ENCODE data around the gene ZNF329.

Gene ZNF329

GRCh38 chr19:58095328-58095727 lies 55.3 kb downstream of the ZNF329 start:
- TF ChIP-seq POLR2AphosphoS5 (IDR thresholded peaks at IDR 0.05; ENCODE audit: low read depth, low read length) (no peak), REST (IDR thresholded peaks at IDR 0.05; ENCODE audit: insufficient read depth in 1 of 2, low read depth in 2 of 2, low read length in 2 of 2) (no peak), FOXP2 (optimal IDR thresholded peaks at IDR 0.05; ENCODE audit: borderline replicate concordance, extremely low read depth, extremely low read length, insufficient read depth) (no peak), SIN3A (IDR thresholded peaks at IDR 0.05; ENCODE audit: borderline replicate concordance, insufficient read depth, low read length) (no peak), TAF1 (IDR thresholded peaks at IDR 0.05; ENCODE audit: borderline replicate concordance, insufficient read depth, low read length) (no peak)

- TF ChIP-seq TAF1 (IDR thresholded peaks at IDR 0.05; ENCODE audit: borderline replicate concordance, insufficient read depth, low read length) (no peak), REST (IDR thresholded peaks at IDR 0.05; ENCODE audit: insufficient read depth in 1 of 2, low read depth in 2 of 2, low read length in 2 of 2) (no peak), SIN3A (IDR thresholded peaks at IDR 0.05; ENCODE audit: borderline replicate concordance, insufficient read depth, low read length) (no peak), POLR2AphosphoS5 (IDR thresholded peaks at IDR 0.05; ENCODE audit: low read depth, low read length) (no peak), FOXP2 (optimal IDR thresholded peaks at IDR 0.05; ENCODE audit: borderline replicate concordance, extremely low read depth, extremely low read length, insufficient read depth) (no peak)
These were observed 57.5 kb downstream of the ZNF329 start for GRCh38 chr19:58093071-58093470.

GRCh38 chr19:58091251-58091995 lies 59.2 kb downstream of the ZNF329 start:
- TF ChIP-seq SIN3A (IDR thresholded peaks at IDR 0.05; ENCODE audit: borderline replicate concordance, insufficient read depth, low read length) (no peak), FOXP2 (optimal IDR thresholded peaks at IDR 0.05; ENCODE audit: borderline replicate concordance, extremely low read depth, extremely low read length, insufficient read depth) (no peak), TAF1 (IDR thresholded peaks at IDR 0.05; ENCODE audit: borderline replicate concordance, insufficient read depth, low read length) (no peak), POLR2AphosphoS5 (IDR thresholded peaks at IDR 0.05; ENCODE audit: low read depth, low read length) (no peak), REST (IDR thresholded peaks at IDR 0.05; ENCODE audit: insufficient read depth in 1 of 2, low read depth in 2 of 2, low read length in 2 of 2) (no peak)

GRCh38 chr19:58089846-58090245 lies 60.7 kb downstream of the ZNF329 start:
- no peak for TF ChIP-seq POLR2AphosphoS5 (IDR thresholded peaks at IDR 0.05; ENCODE audit: low read depth, low read length)
- no peak for TF ChIP-seq REST (IDR thresholded peaks at IDR 0.05; ENCODE audit: insufficient read depth in 1 of 2, low read depth in 2 of 2, low read length in 2 of 2)
- no peak for TF ChIP-seq TAF1 (IDR thresholded peaks at IDR 0.05; ENCODE audit: borderline replicate concordance, insufficient read depth, low read length)
- TF ChIP-seq FOXP2 (optimal IDR thresholded peaks at IDR 0.05; ENCODE audit: borderline replicate concordance, extremely low read depth, extremely low read length, insufficient read depth) = no peak
- no peak for TF ChIP-seq SIN3A (IDR thresholded peaks at IDR 0.05; ENCODE audit: borderline replicate concordance, insufficient read depth, low read length)
